ENCODE measurements around the gene FAM163A. TPM values are rescaled to one million over a fixed set of nuclear protein-coding genes. Genes with fewer than 3 reads are reported as not detected.
A peak's percentile ranks its signal among the peaks of the same experiment; 100 is the strongest.

Gene FAM163A
- total RNA-seq, 1 donor from 2014 or later = 1.4 TPM

DNA sequence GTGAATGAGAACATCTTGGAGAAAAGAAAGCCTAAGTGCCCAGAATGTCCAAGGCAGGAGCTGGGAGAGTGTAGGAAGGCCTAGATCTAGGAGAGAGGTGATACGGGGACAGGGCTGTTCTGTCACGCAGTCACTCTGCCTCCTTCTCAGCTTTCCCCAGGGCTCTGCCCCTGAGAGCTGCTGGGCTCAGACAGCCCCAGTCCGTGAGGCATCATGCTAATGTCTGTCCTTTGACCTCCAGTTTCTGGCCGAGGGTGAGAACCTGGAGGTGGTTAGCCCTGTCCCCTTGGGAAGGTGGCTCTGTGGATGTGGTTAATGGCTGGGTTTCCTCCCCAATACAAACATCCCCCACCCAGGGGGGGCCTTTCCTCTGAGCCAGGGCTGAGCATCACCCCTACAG, 63.2 kb downstream of the FAM163A start:
- TF ChIP-seq, protein P1, sequence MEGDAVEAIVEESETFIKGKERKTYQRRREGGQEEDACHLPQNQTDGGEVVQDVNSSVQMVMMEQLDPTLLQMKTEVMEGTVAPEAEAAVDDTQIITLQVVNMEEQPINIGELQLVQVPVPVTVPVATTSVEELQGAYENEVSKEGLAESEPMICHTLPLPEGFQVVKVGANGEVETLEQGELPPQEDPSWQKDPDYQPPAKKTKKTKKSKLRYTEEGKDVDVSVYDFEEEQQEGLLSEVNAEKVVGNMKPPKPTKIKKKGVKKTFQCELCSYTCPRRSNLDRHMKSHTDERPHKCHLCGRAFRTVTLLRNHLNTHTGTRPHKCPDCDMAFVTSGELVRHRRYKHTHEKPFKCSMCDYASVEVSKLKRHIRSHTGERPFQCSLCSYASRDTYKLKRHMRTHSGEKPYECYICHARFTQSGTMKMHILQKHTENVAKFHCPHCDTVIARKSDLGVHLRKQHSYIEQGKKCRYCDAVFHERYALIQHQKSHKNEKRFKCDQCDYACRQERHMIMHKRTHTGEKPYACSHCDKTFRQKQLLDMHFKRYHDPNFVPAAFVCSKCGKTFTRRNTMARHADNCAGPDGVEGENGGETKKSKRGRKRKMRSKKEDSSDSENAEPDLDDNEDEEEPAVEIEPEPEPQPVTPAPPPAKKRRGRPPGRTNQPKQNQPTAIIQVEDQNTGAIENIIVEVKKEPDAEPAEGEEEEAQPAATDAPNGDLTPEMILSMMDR (conservative IDR thresholded peaks at IDR 0.05) = no peak
- no peak overlapping the region for H3K27ac Mint-ChIP-seq

DNA sequence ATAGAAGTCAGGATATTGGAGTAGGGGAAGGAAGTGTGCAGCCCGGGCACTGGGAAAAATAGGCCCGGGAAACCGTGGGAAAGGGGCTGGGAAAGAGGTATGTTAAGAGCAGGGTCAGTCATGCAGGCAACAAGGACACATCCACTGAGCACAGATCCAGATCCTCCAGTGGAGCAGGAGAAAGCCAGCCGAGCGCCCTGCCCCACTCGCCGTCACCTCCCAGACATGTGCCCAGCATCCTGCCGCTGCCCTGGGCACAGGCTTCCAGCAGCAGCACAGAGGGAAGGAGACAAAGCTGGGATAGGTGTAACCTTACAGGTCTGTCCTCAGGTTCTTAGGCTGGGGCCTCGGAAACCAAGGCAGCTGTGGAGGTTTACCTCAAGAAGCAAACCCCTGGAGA, 64.2 kb downstream of the FAM163A start:
- Mint-ChIP-seq H3K27ac (no peak overlapping the region), H3K4me3 (no peak overlapping the region), H3K9me3 (no peaks in the 10 kb centered on the region), H3K27me3 (peaks cover 22% of the 10 kb centered on the region), H3K4me1 (ENCODE audit: unreplicated experiment) (peaks cover 12% of the 10 kb centered on the region), H3K36me3 (no peaks in the 10 kb centered on the region)
- TF ChIP-seq, protein P1 (conservative IDR thresholded peaks at IDR 0.05) = no peak
- no peak for DNase-seq (ENCODE audit: extremely low spot score, unreplicated experiment)

More for the DNA sequence above, 63.2 kb downstream of the FAM163A start:
- H3K4me1 Mint-ChIP-seq (ENCODE audit: unreplicated experiment) = peaks cover 12% of the 10 kb centered on the region
- no peaks in the 10 kb centered on the region for H3K36me3 Mint-ChIP-seq
- no peak overlapping the region for H3K4me3 Mint-ChIP-seq
- DNase-seq (ENCODE audit: extremely low spot score, unreplicated experiment) = no peak
- peaks cover 23% of the 10 kb centered on the region for H3K27me3 Mint-ChIP-seq
- H3K9me3 Mint-ChIP-seq = no peaks in the 10 kb centered on the region

DNA sequence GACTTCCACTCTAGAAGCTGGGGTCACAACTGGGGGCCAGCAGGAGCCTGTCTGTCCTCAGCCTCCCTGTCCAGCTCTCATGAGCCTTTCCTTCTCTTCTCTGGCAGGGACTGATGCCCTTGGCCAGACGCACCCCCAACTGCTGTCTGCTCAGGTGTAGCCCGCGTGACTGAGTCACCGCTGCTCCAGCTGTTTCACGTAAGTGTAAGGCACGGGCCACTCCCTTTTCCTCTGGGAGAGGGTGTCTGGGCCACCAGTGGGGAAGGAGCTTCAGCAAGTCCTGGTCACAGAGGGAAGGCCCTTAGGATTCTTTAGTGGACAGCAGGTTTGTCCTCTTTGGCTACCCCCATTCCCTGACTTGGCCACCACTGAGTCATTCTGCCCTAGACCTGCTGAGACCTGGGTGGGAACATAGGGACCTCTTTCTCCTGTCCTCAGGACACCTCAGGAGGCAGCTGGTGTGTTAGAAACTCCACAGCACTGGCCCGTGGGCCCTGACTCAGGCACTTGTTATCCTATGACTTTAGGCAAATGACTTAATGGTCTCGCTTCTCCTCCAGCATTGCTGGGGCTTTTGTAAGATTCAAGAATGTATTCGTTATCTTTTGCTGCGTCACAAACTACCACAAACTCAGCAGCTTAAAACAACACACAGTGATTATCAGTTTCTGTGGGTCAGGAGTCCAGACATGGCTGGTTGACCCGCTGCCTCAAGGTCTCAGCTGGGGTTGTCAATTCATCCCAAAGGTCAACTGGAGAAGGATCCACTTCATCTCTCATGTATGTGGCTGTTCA, 64.8 kb downstream of the FAM163A start:
- DNase-seq (ENCODE audit: extremely low spot score, unreplicated experiment) = no peak
- H3K27ac Mint-ChIP-seq = peak overlapping the region; percentile 13

DNA sequence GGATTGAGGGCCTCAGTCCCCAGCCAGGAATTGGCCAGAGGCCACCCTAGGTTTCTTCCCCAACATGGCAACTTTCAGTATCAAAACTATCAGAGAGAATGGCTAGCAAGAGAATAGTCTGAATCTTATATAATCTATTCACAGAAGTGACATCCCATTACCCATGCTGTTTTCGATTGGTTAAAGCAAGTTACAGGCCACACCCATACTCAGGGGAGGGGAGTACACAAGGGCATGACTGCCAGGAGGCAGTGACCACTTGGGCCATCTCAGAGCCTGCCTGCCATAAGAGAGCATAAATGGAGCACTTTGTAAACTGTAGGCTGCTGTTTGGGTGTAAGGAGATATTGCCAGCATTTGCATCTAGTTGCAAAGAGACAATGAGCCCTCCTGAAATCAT, 65.4 kb downstream of the FAM163A start:
- no peak for DNase-seq (ENCODE audit: extremely low spot score, unreplicated experiment)
- TF ChIP-seq, protein P1 (conservative IDR thresholded peaks at IDR 0.05) = no peak
- H3K9me3 Mint-ChIP-seq = no peaks in the 10 kb centered on the region
- no peak overlapping the region for H3K4me3 Mint-ChIP-seq
- H3K4me1 Mint-ChIP-seq (ENCODE audit: unreplicated experiment) = peaks cover 12% of the 10 kb centered on the region
- H3K27ac Mint-ChIP-seq = peak overlapping the region; percentile 13
- H3K36me3 Mint-ChIP-seq = no peaks in the 10 kb centered on the region
- peaks cover 21% of the 10 kb centered on the region for H3K27me3 Mint-ChIP-seq

More for the DNA sequence above, 64.8 kb downstream of the FAM163A start:
- peaks cover 21% of the 10 kb centered on the region for H3K27me3 Mint-ChIP-seq
- no peaks in the 10 kb centered on the region for H3K36me3 Mint-ChIP-seq
- no peaks in the 10 kb centered on the region for H3K9me3 Mint-ChIP-seq
- TF ChIP-seq, protein P1 (conservative IDR thresholded peaks at IDR 0.05) = no peak
- no peak overlapping the region for H3K4me3 Mint-ChIP-seq
- H3K4me1 Mint-ChIP-seq (ENCODE audit: unreplicated experiment) = peaks cover 12% of the 10 kb centered on the region

DNA sequence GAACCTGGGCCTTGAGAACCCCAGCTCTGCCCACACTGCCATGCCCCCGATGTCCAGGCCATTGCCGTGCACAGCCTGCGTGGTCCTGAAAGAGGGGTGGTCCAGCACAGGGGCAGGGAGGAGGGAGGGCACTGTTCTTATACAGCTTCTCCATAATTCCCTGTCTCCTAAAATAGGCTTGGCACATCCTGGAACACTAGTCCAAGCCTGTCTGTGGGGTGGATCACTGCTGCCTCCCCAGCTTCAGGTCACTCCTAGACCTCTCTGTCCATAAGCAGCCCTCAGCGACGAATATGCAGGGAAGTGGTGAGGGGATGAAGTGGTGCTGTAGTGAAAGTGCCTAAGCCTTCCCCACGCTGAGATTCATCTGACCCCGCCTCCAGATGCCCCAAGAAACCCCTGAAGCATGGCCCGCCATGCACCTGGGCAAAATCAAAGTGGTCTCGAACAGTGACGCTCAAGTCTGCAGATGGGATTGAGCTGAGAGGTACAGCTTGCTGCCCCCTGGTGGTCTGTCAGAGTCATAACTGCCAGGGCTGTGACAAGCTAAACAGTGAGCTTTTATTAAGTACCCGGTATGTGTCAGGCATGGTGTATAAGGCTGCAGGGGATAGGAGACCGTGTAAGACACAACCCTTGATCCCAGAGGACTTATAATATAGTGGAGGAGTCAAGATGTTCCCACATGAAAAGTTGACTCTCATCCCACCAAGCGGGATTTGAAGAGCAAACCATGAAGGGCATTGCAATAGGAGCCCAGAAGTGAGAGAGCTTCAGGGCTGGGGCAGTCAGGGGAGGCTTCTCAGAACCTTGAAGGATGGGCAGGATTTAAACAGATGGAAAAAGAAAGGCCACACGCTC, 66.6 kb downstream of the FAM163A start:
- no peak for DNase-seq (ENCODE audit: extremely low spot score, unreplicated experiment)
- Mint-ChIP-seq H3K4me1 (ENCODE audit: unreplicated experiment) (peaks cover 15% of the 10 kb centered on the region), H3K9me3 (no peaks in the 10 kb centered on the region), H3K4me3 (peak overlapping the region; percentile 9), H3K27ac (peak overlapping the region; percentile 3), H3K36me3 (no peaks in the 10 kb centered on the region), H3K27me3 (peaks cover 21% of the 10 kb centered on the region)
- TF ChIP-seq, protein P1 (conservative IDR thresholded peaks at IDR 0.05) = peak; percentile 94
